Measurements from ENCODE around the gene TMEFF2. TPM values are rescaled to one million over a fixed set of nuclear protein-coding genes. Genes with fewer than 3 reads are reported as not detected.

Gene TMEFF2
- total RNA-seq, 1 experiment from 2014 or later: not detected

DNA sequence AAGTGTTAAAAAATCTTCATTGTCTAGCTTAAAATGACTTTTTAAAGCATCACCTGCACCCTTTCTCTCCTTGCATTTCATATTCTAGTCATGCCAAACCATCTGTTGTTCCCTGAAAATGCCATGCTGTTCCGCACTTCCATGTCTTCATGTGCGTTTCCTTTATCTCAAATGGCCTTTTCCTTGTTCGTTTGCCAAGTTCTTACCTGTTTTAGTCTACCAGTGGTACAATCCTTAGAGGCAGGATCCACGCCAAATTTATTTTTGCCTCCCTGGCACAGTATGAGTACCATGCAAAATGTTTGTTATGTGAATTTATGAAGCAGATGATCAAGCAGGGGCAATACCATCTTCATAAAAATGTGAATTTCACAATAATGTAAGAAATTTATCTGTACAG is 37.0 kb downstream of the TMEFF2 start:
- H3K27ac Mint-ChIP-seq (ENCODE audit: unreplicated experiment): no peak overlapping the region
- H3K9me3 Mint-ChIP-seq (ENCODE audit: low read depth, unreplicated experiment): no peaks in the 10 kb centered on the region
- H3K4me1 Mint-ChIP-seq (ENCODE audit: low read depth, unreplicated experiment): no peaks in the 10 kb centered on the region
- no peaks in the 10 kb centered on the region for H3K27me3 Mint-ChIP-seq (ENCODE audit: unreplicated experiment)
- BruUV-seq (replicated peaks): no TSS peak
- DNase-seq: no peak
- H3K4me3 Mint-ChIP-seq (ENCODE audit: low read depth, unreplicated experiment): no peak overlapping the region
- no peaks in the 10 kb centered on the region for H3K36me3 Mint-ChIP-seq (ENCODE audit: insufficient read depth, unreplicated experiment)
- CTCF ChIA-PET: no interaction called here
- intact Hi-C loops (cut with micrococcal nuclease; ENCODE audit: unreplicated experiment): no loop called here
- TF ChIP-seq, protein P1, sequence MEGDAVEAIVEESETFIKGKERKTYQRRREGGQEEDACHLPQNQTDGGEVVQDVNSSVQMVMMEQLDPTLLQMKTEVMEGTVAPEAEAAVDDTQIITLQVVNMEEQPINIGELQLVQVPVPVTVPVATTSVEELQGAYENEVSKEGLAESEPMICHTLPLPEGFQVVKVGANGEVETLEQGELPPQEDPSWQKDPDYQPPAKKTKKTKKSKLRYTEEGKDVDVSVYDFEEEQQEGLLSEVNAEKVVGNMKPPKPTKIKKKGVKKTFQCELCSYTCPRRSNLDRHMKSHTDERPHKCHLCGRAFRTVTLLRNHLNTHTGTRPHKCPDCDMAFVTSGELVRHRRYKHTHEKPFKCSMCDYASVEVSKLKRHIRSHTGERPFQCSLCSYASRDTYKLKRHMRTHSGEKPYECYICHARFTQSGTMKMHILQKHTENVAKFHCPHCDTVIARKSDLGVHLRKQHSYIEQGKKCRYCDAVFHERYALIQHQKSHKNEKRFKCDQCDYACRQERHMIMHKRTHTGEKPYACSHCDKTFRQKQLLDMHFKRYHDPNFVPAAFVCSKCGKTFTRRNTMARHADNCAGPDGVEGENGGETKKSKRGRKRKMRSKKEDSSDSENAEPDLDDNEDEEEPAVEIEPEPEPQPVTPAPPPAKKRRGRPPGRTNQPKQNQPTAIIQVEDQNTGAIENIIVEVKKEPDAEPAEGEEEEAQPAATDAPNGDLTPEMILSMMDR (IDR thresholded peaks at IDR 0.05; ENCODE audit: unreplicated experiment): no peak

GRCh38 chr2:192155511-192156118 is 39.1 kb downstream of the TMEFF2 start:
- TF ChIP-seq, protein P1 (IDR thresholded peaks at IDR 0.05; ENCODE audit: unreplicated experiment): no peak
- H3K27ac Mint-ChIP-seq (ENCODE audit: unreplicated experiment): no peak overlapping the region
- CTCF ChIA-PET: no interaction called here
- BruUV-seq (replicated peaks): no TSS peak
- H3K9me3 Mint-ChIP-seq (ENCODE audit: low read depth, unreplicated experiment): no peaks in the 10 kb centered on the region
- DNase-seq: no peak
- H3K36me3 Mint-ChIP-seq (ENCODE audit: insufficient read depth, unreplicated experiment): no peaks in the 10 kb centered on the region
- no peak overlapping the region for H3K4me3 Mint-ChIP-seq (ENCODE audit: low read depth, unreplicated experiment)
- intact Hi-C loops (cut with micrococcal nuclease; ENCODE audit: unreplicated experiment): no loop called here
- H3K4me1 Mint-ChIP-seq (ENCODE audit: low read depth, unreplicated experiment): no peaks in the 10 kb centered on the region
- no peaks in the 10 kb centered on the region for H3K27me3 Mint-ChIP-seq (ENCODE audit: unreplicated experiment)

DNA sequence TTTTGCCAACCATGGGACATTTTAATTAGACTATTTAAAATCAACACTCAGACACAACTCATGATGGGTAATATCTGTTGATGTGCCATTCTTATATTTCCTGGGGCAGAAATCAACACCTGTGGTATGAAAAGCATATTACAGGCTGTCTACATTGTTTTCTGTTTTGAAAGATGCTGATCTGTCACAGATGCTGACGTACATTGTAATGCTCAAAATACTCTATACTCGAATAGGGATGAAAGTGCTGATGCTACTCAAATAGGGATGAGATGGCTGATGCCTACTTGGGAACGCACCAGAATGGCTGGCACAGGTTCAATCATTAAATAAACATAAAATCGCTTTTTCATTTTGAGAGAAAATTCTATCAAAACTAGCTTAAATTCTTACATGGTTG is 41.2 kb downstream of the TMEFF2 start:
- H3K4me3 Mint-ChIP-seq (ENCODE audit: low read depth, unreplicated experiment): no peak overlapping the region
- no TSS peak for BruUV-seq (replicated peaks)
- no peaks in the 10 kb centered on the region for H3K36me3 Mint-ChIP-seq (ENCODE audit: insufficient read depth, unreplicated experiment)
- H3K27ac Mint-ChIP-seq (ENCODE audit: unreplicated experiment): no peak overlapping the region
- DNase-seq: no peak
- no peaks in the 10 kb centered on the region for H3K4me1 Mint-ChIP-seq (ENCODE audit: low read depth, unreplicated experiment)
- no peaks in the 10 kb centered on the region for H3K27me3 Mint-ChIP-seq (ENCODE audit: unreplicated experiment)
- CTCF ChIA-PET: no interaction called here
- intact Hi-C loops (cut with micrococcal nuclease; ENCODE audit: unreplicated experiment): no loop called here
- TF ChIP-seq, protein P1 (IDR thresholded peaks at IDR 0.05; ENCODE audit: unreplicated experiment): no peak
- no peaks in the 10 kb centered on the region for H3K9me3 Mint-ChIP-seq (ENCODE audit: low read depth, unreplicated experiment)

DNA sequence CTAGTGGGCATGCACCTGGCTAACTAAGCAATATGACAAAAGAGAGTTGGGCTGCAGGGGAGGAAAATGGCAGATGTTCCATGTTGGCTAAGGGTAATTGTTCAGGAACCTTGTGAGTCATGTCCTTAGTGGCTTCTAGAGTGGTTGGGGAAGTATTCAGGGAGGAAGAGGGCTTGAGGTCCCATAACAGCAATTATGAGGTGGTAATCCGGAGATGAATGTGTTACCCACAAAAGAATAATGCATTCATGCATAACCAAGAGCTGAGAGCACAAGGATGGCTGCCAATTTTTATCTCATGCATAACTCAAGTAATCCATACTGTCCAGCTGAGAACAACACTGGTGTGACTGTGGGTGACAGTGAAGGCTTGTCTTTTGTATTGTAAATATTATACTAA is 42.9 kb downstream of the TMEFF2 start:
- H3K27me3 Mint-ChIP-seq (ENCODE audit: unreplicated experiment): no peaks in the 10 kb centered on the region
- TF ChIP-seq, protein P1 (IDR thresholded peaks at IDR 0.05; ENCODE audit: unreplicated experiment): no peak
- H3K4me1 Mint-ChIP-seq (ENCODE audit: low read depth, unreplicated experiment): no peaks in the 10 kb centered on the region
- CTCF ChIA-PET: no interaction called here
- no peak overlapping the region for H3K4me3 Mint-ChIP-seq (ENCODE audit: low read depth, unreplicated experiment)
- intact Hi-C loops (cut with micrococcal nuclease; ENCODE audit: unreplicated experiment): no loop called here
- BruUV-seq (replicated peaks): no TSS peak
- H3K9me3 Mint-ChIP-seq (ENCODE audit: low read depth, unreplicated experiment): no peaks in the 10 kb centered on the region
- no peak for DNase-seq
- H3K36me3 Mint-ChIP-seq (ENCODE audit: insufficient read depth, unreplicated experiment): no peaks in the 10 kb centered on the region
- no peak overlapping the region for H3K27ac Mint-ChIP-seq (ENCODE audit: unreplicated experiment)
